ENCODE measurements around the gene DBET.
"Not testable (repeated sequence)": the region's sequence is repeated elsewhere in the genome, so short reads cannot be mapped to it uniquely, and the experiment has no call there.

DBET gene

GRCh38 chr4:190049378-190050239, 14.7 kb upstream of the DBET start:
- not testable (repeated sequence) for DNase-seq (ENCODE audit: low read depth in 3 of 3)

- not testable (repeated sequence) for DNase-seq (ENCODE audit: low read depth in 3 of 3)
These were observed 5.3 kb upstream of the DBET start for GRCh38 chr4:190058997-190059396.

- not testable (repeated sequence) for DNase-seq (ENCODE audit: low read depth in 3 of 3)
These were observed 503 bp downstream of the DBET start for GRCh38 chr4:190064805-190065204.

- DNase-seq (ENCODE audit: low read depth in 3 of 3), result not testable (repeated sequence)
These were observed 4.0 kb downstream of the DBET start for GRCh38 chr4:190068351-190068750.

- not testable (repeated sequence) for DNase-seq (ENCODE audit: low read depth in 3 of 3)
These were observed 28.8 kb downstream of the DBET start for GRCh38 chr4:190093052-190093451.

GRCh38 chr4:190094031-190094430, 29.7 kb downstream of the DBET start:
- not testable (repeated sequence) for DNase-seq (ENCODE audit: low read depth in 3 of 3)

GRCh38 chr4:190095335-190095734, 31.0 kb downstream of the DBET start:
- DNase-seq (ENCODE audit: low read depth in 3 of 3), result not testable (repeated sequence)

GRCh38 chr4:190099605-190100004, 35.3 kb downstream of the DBET start:
- DNase-seq (ENCODE audit: low read depth in 3 of 3), result not testable (repeated sequence)

GRCh38 chr4:190101525-190101924, 37.2 kb downstream of the DBET start:
- not testable (repeated sequence) for DNase-seq (ENCODE audit: low read depth in 3 of 3)

GRCh38 chr4:190106191-190106590, 41.9 kb downstream of the DBET start:
- not testable (repeated sequence) for DNase-seq (ENCODE audit: low read depth in 3 of 3)

GRCh38 chr4:190106611-190107480, 42.5 kb downstream of the DBET start:
- DNase-seq (ENCODE audit: low read depth in 3 of 3), result not testable (repeated sequence)

GRCh38 chr4:190107766-190108485, 43.6 kb downstream of the DBET start:
- not testable (repeated sequence) for DNase-seq (ENCODE audit: low read depth in 3 of 3)

- DNase-seq (ENCODE audit: low read depth in 3 of 3), result not testable (repeated sequence)
These were observed 44.5 kb downstream of the DBET start for GRCh38 chr4:190108756-190109155.

- DNase-seq (ENCODE audit: low read depth in 3 of 3), result not testable (repeated sequence)
These were observed 45.2 kb downstream of the DBET start for GRCh38 chr4:190109390-190110011.

- DNase-seq (ENCODE audit: low read depth in 3 of 3), result not testable (repeated sequence)
These were observed 45.7 kb downstream of the DBET start for GRCh38 chr4:190110033-190110432.

GRCh38 chr4:190110570-190111295, 46.4 kb downstream of the DBET start:
- not testable (repeated sequence) for DNase-seq (ENCODE audit: low read depth in 3 of 3)

GRCh38 chr4:190112879-190113278, 48.6 kb downstream of the DBET start:
- DNase-seq (ENCODE audit: low read depth in 3 of 3), result not testable (repeated sequence)

GRCh38 chr4:190114991-190115390, 50.7 kb downstream of the DBET start:
- DNase-seq (ENCODE audit: low read depth in 3 of 3), result not testable (repeated sequence)
